Measurements from ENCODE around the gene CDC34.

Gene CDC34

DNA sequence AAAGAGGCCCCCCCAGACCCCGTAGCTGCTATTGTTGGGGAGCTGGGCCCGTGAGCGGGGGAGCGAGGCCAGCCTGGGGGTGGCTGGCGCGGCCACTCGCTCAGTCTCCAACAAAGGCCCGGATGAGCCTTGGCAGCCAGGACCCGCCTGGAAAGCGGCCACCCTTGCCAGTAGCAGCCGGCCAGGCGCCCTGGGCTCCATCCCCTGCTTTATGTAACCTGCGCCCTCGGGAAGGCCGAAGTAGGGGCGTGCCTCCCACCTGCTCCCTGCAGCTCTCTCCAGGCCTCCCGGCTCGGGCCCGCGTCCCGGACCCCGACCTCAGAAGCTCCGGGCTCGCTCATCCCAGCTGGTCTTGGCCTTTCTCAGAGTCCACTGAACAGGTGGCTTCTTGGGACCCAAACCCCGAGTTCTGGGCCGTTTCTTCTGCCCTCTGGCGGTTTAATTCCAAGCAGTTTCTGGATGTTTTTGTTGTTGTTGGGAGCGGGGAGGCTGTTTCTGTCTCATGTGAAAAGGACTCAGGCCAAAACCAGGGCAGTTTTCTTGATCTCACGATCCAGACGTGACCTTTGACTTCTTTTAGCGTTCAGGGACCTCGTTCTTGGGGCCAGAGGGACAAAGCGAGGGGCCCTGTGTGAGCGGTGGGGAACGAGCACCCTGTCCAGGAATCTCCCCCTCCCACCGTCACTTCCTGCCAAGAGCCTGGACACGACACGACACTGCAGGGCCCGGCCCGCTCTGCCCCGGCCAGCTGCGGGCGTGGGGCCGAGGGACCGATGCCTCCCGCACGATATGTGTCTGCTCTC is 1.2 kb downstream of the CDC34 start:
- H3K4me1 ChIP-seq (ENCODE audit: control insufficient read depth, low read length): peaks cover 17% of the 10 kb centered on the region
- H3K79me2 ChIP-seq (ENCODE audit: control insufficient read depth, low read length): peaks cover 38% of the 10 kb centered on the region
- H3K4me2 ChIP-seq (ENCODE audit: low read length): peak overlapping the region; percentile 85
- H4K20me1 ChIP-seq (ENCODE audit: control insufficient read depth, insufficient read depth, low read depth, low read length): peaks cover 8% of the 10 kb centered on the region
- no peaks in the 10 kb centered on the region for H3K27me3 ChIP-seq (ENCODE audit: control insufficient read depth, low read length)
- TF ChIP-seq CTCF (IDR thresholded peaks at IDR 0.05; ENCODE audit: low read depth, low read length, poor library complexity, severe bottlenecking) (peak; percentile 74), EZH2phosphoT487 (IDR thresholded peaks at IDR 0.05; ENCODE audit: borderline replicate concordance, low read length) (no peak)
- peak overlapping the region; percentile 34; the same call in 1 of the 2 replicates for H3K27ac ChIP-seq (ENCODE audit: low read depth, low read length)
- H3K4me3 ChIP-seq (ENCODE audit: low read length): peak overlapping the region; percentile 76
- no peaks in the 10 kb centered on the region for H3F3A ChIP-seq (ENCODE audit: control insufficient read depth, insufficient read depth)
- no peaks in the 10 kb centered on the region for H3K9me3 ChIP-seq (ENCODE audit: control insufficient read depth, insufficient read depth, low read length)
- H3K36me3 ChIP-seq (ENCODE audit: control insufficient read depth, low read length): peaks cover 21% of the 10 kb centered on the region; the same call in 1 of the 2 replicates
- H3K9me2 ChIP-seq (replicated peaks; ENCODE audit: control insufficient read depth, low read length): no peaks in the 10 kb centered on the region

- H3K36me3 ChIP-seq (ENCODE audit: control insufficient read depth, low read length): peaks cover 26% of the 10 kb centered on the region
- H4K20me1 ChIP-seq (ENCODE audit: control insufficient read depth, insufficient read depth, low read depth, low read length): peaks cover 8% of the 10 kb centered on the region
- peaks cover 38% of the 10 kb centered on the region for H3K79me2 ChIP-seq (ENCODE audit: control insufficient read depth, low read length)
- H3F3A ChIP-seq (ENCODE audit: control insufficient read depth, insufficient read depth): no peaks in the 10 kb centered on the region
- H3K4me2 ChIP-seq (ENCODE audit: low read length): peak overlapping the region; percentile 85
- peaks cover 17% of the 10 kb centered on the region for H3K4me1 ChIP-seq (ENCODE audit: control insufficient read depth, low read length)
- H3K27ac ChIP-seq (ENCODE audit: low read depth, low read length): no peak overlapping the region
- H3K27me3 ChIP-seq (ENCODE audit: control insufficient read depth, low read length): no peaks in the 10 kb centered on the region
- TF ChIP-seq CTCF (IDR thresholded peaks at IDR 0.05; ENCODE audit: low read depth, low read length, poor library complexity, severe bottlenecking) (no peak), EZH2phosphoT487 (IDR thresholded peaks at IDR 0.05; ENCODE audit: borderline replicate concordance, low read length) (no peak)
- H3K9me2 ChIP-seq (replicated peaks; ENCODE audit: control insufficient read depth, low read length): no peaks in the 10 kb centered on the region
- H3K9me3 ChIP-seq (ENCODE audit: control insufficient read depth, insufficient read depth, low read length): no peaks in the 10 kb centered on the region
- H3K4me3 ChIP-seq (ENCODE audit: low read length): peak overlapping the region; percentile 76
Measured at GRCh38 chr19:533364-534058, 2.0 kb downstream of the CDC34 start.

DNA sequence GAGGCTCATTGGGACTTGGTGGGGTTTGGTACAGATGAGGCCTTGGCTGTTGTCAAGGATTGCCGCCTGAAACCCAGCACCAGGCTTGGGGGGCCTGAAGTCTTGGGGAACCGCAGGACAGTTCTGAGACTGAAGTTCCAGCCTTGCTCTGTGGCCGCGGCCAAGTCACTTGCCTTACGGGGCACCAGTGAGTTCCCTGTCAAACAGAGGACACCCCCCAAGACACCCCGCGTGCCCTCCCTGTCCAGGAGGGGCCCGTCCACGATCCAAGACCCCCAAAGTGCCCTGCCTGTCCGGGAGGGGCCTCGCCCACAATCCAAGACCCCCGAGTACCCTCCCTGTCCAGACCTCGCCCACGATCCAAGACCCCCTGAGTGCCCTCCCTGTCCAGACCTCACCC is 2.5 kb downstream of the CDC34 start:
- Histone ChIP-seq H3K36me3 (ENCODE audit: control insufficient read depth, low read length) (peaks cover 27% of the 10 kb centered on the region), H3K4me3 (ENCODE audit: low read length) (no peak overlapping the region), H3K27me3 (ENCODE audit: control insufficient read depth, low read length) (no peaks in the 10 kb centered on the region), H3K9me3 (ENCODE audit: control insufficient read depth, insufficient read depth, low read length) (no peaks in the 10 kb centered on the region), H3K27ac (ENCODE audit: low read depth, low read length) (no peak overlapping the region), H3K79me2 (ENCODE audit: control insufficient read depth, low read length) (peaks cover 38% of the 10 kb centered on the region), H3K4me1 (ENCODE audit: control insufficient read depth, low read length) (peaks cover 17% of the 10 kb centered on the region), H3K4me2 (ENCODE audit: low read length) (peak overlapping the region; percentile 85; the same call in 1 of the 2 replicates), H3F3A (ENCODE audit: control insufficient read depth, insufficient read depth) (no peaks in the 10 kb centered on the region), H3K9me2 (replicated peaks; ENCODE audit: control insufficient read depth, low read length) (no peaks in the 10 kb centered on the region), H4K20me1 (ENCODE audit: control insufficient read depth, insufficient read depth, low read depth, low read length) (peaks cover 8% of the 10 kb centered on the region)
- TF ChIP-seq CTCF (IDR thresholded peaks at IDR 0.05; ENCODE audit: low read depth, low read length, poor library complexity, severe bottlenecking) (peak; percentile 12), EZH2phosphoT487 (IDR thresholded peaks at IDR 0.05; ENCODE audit: borderline replicate concordance, low read length) (no peak)
